ENCODE measurements around the gene PRKAG2.

The PRKAG2 gene

GRCh38 chr7:151658778-151659177 lies 218.1 kb downstream of the PRKAG2 start:
- DNase-seq (ENCODE audit: insufficient read length, low spot score) (no peak), FAIRE-seq (no peak)
- TF ChIP-seq, protein P1, sequence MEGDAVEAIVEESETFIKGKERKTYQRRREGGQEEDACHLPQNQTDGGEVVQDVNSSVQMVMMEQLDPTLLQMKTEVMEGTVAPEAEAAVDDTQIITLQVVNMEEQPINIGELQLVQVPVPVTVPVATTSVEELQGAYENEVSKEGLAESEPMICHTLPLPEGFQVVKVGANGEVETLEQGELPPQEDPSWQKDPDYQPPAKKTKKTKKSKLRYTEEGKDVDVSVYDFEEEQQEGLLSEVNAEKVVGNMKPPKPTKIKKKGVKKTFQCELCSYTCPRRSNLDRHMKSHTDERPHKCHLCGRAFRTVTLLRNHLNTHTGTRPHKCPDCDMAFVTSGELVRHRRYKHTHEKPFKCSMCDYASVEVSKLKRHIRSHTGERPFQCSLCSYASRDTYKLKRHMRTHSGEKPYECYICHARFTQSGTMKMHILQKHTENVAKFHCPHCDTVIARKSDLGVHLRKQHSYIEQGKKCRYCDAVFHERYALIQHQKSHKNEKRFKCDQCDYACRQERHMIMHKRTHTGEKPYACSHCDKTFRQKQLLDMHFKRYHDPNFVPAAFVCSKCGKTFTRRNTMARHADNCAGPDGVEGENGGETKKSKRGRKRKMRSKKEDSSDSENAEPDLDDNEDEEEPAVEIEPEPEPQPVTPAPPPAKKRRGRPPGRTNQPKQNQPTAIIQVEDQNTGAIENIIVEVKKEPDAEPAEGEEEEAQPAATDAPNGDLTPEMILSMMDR (IDR thresholded peaks at IDR 0.05; ENCODE audit: insufficient read depth, missing control alignments), result no peak

- FAIRE-seq (no peak), DNase-seq (ENCODE audit: insufficient read length, low spot score) (no peak)
- TF ChIP-seq, protein P1 (IDR thresholded peaks at IDR 0.05; ENCODE audit: insufficient read depth, missing control alignments), result no peak
Observed at GRCh38 chr7:151657173-151657572, 219.7 kb downstream of the PRKAG2 start.

DNA sequence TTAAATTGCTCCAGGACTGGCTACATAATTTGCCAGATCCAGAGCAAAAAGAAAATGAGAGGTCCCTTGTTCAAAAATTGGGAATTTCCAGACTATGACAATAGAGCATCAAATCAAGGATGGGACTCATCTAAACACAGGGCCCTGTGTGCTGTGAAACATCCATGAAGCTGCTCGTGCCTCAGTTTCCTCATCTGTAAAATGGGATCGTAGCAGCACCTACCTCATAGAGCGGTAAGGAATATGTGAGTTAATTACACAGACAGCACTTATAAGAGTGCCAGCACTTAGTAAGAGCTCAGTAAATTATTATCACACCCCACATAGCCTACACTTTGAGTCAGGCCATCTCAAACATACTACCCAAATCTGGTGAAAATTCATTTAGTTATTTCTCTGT lies 221.4 kb downstream of the PRKAG2 start:
- no peak for DNase-seq (ENCODE audit: insufficient read length, low spot score)
- FAIRE-seq, result no peak
- TF ChIP-seq, protein P1 (IDR thresholded peaks at IDR 0.05; ENCODE audit: insufficient read depth, missing control alignments), result no peak

- DNase-seq (ENCODE audit: insufficient read length, low spot score), result no peak
- no peak for FAIRE-seq
- TF ChIP-seq, protein P1 (IDR thresholded peaks at IDR 0.05; ENCODE audit: insufficient read depth, missing control alignments), result no peak
Observed at GRCh38 chr7:151652111-151652510, 224.8 kb downstream of the PRKAG2 start.

DNA sequence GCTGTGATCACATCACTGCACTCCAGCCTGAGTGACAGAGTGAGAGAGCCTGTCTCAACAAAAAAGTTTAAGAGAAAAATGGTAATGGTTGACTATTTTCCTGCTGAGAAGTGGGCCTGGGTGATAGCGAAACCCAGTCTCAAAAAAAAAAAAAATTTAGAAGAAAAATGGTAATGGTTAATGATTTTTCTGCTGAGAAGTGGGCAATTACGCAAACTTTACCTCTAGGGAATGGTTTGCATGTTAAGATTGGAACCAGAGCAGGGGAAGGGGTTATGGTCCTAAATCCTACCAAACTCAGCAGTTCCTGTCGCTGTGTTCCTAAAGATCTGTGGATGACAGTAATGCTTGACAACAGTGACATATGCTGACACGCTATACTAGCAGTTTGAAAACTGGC lies 226.8 kb downstream of the PRKAG2 start:
- TF ChIP-seq, protein P1 (IDR thresholded peaks at IDR 0.05; ENCODE audit: insufficient read depth, missing control alignments), result no peak
- FAIRE-seq (no peak), DNase-seq (ENCODE audit: insufficient read length, low spot score) (no peak)

GRCh38 chr7:151648429-151648828 lies 228.5 kb downstream of the PRKAG2 start:
- FAIRE-seq (no peak), DNase-seq (ENCODE audit: insufficient read length, low spot score) (no peak)
- TF ChIP-seq, protein P1 (IDR thresholded peaks at IDR 0.05; ENCODE audit: insufficient read depth, missing control alignments), result no peak

DNA sequence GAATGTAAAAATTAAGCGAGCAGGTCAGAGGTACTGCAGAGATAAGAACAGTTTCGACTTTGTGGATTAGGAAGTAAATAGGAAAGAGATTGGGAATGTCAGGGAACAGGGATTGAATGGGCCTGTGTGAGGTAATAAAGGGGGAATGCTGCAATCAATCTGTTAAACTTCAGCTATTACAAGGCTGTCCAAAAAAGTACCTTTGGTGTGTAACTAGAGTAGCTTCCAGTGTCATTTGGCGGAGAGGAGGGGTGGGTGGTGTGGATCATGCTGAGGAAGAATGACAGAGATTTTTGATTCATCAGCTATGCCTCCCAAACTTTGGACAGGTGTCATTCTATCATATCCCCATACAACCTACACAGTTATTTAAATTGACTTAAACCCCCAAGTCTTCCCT lies 229.0 kb downstream of the PRKAG2 start:
- TF ChIP-seq, protein P1 (IDR thresholded peaks at IDR 0.05; ENCODE audit: insufficient read depth, missing control alignments), result no peak
- FAIRE-seq, result no peak
- DNase-seq (ENCODE audit: insufficient read length, low spot score), result no peak

Measured in D721Med (cell line).